Parathyroid adenoma (tissue), 2 donors: ENCODE measurements around the gene TRAP1.

Experiments
- H2AFZ ChIP-seq: fragments of 300-600 bp; sonication (generic); one replicate; pipeline ENCODE4 v1.7.0; 2017; ENCODE audit warnings: antibody characterized with exemption, mild to moderate bottlenecking
- H3K27ac ChIP-seq: fragments of 300-600 bp; sonication (generic); one replicate; pipeline ENCODE4 v1.7.0; 2017
- H3K27me3 ChIP-seq: fragments of 300-600 bp; sonication (generic); one replicate; pipeline ENCODE4 v1.7.0; 2017; ENCODE audit warnings: low read length; ENCODE audit not compliant: control insufficient read depth, insufficient read depth
- H3K36me3 ChIP-seq: fragments of 300-600 bp; sonication (generic); one replicate; pipeline ENCODE4 v1.7.0; 2017; ENCODE audit warnings: low read length; ENCODE audit not compliant: control insufficient read depth, insufficient read depth
- H3K4me1 ChIP-seq: fragments of 300-600 bp; sonication (generic); one replicate; pipeline ENCODE4 v1.7.0; 2017; ENCODE audit warnings: control low read depth
- H3K4me2 ChIP-seq: fragments of 300-600 bp; sonication (generic); one replicate; pipeline ENCODE4 v1.7.0; 2017; ENCODE audit warnings: low read length
- H3K4me3 ChIP-seq: fragments of 300-600 bp; sonication (generic); one replicate; pipeline ENCODE4 v1.7.0; 2017; ENCODE audit warnings: low read depth, low read length
- H3K79me2 ChIP-seq: fragments of 300-600 bp; sonication (generic); one replicate; pipeline ENCODE4 v1.7.0; 2017; ENCODE audit warnings: control low read depth
- H3K9ac ChIP-seq: fragments of 300-600 bp; sonication (generic); one replicate; pipeline ENCODE4 v1.7.0; 2017; ENCODE audit warnings: mild to moderate bottlenecking
- H3K9me3 ChIP-seq: fragments of 300-600 bp; sonication (generic); one replicate; pipeline ENCODE4 v1.7.0; 2017; ENCODE audit warnings: low read length; ENCODE audit not compliant: control insufficient read depth
- CTCF ChIP-seq: fragments of 300-600 bp; sonication (generic); IDR thresholded peaks from one replicate; pipeline ENCODE4 v1.7.0; 2017; ENCODE audit warnings: antibody characterized with exemption, mild to moderate bottlenecking
- donor health status: primary hyperparathyroidism.

Gene TRAP1

GRCh38 chr16:3727806-3728381 lies 10.6 kb upstream of the TRAP1 start:
- H2AFZ ChIP-seq = no peak overlapping the region
- H3K9ac ChIP-seq = no peak overlapping the region
- H3K79me2 ChIP-seq = no peaks in the 10 kb centered on the region
- H3K27me3 ChIP-seq = no peaks in the 10 kb centered on the region
- no peak overlapping the region for H3K4me2 ChIP-seq
- H3K27ac ChIP-seq = no peak overlapping the region
- no peak for TF ChIP-seq CTCF
- H3K4me3 ChIP-seq = no peak overlapping the region
- no peaks in the 10 kb centered on the region for H3K36me3 ChIP-seq
- H3K4me1 ChIP-seq = no peaks in the 10 kb centered on the region
- H3K9me3 ChIP-seq = no peaks in the 10 kb centered on the region

GRCh38 chr16:3726021-3726687 lies 8.8 kb upstream of the TRAP1 start:
- Histone ChIP-seq H3K9ac (no peak overlapping the region), H3K4me1 (no peaks in the 10 kb centered on the region), H3K4me2 (no peak overlapping the region), H2AFZ (no peak overlapping the region), H3K36me3 (no peaks in the 10 kb centered on the region), H3K4me3 (no peak overlapping the region), H3K27ac (no peak overlapping the region), H3K27me3 (no peaks in the 10 kb centered on the region), H3K79me2 (no peaks in the 10 kb centered on the region), H3K9me3 (no peaks in the 10 kb centered on the region)
- TF ChIP-seq CTCF = no peak

DNA sequence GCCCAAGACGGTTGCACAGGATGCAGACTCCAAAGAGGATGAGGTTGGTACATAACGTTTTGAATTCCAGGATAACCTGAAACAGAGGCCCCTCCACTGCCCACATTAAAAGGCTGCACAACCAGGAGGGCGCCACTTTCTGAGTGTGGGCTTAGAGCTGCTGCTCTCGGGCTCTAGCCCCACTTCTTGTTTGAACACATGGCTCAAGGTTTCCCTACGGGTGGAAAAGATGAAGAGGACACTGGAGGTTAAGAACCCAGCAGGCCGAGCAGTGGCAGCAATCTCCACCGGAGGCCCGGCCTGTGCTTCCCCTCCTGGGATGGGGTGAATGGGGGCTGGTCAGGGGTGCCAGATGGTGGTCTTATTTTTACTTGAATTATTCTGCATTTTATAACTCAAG lies 8.0 kb upstream of the TRAP1 start:
- H3K4me3 ChIP-seq = no peak overlapping the region

GRCh38 chr16:3722508-3722907 lies 5.2 kb upstream of the TRAP1 start:
- peaks cover 8% of the 10 kb centered on the region for H3K79me2 ChIP-seq
- H3K27me3 ChIP-seq = no peaks in the 10 kb centered on the region
- no peak for TF ChIP-seq CTCF
- no peak overlapping the region for H3K4me2 ChIP-seq
- H3K4me3 ChIP-seq = no peak overlapping the region
- no peaks in the 10 kb centered on the region for H3K36me3 ChIP-seq
- H2AFZ ChIP-seq = no peak overlapping the region
- no peaks in the 10 kb centered on the region for H3K9me3 ChIP-seq
- no peak overlapping the region for H3K27ac ChIP-seq
- H3K9ac ChIP-seq = no peak overlapping the region
- H3K4me1 ChIP-seq = peaks cover 7% of the 10 kb centered on the region

More for the DNA sequence above, 8.0 kb upstream of the TRAP1 start:
- H3K9ac ChIP-seq = no peak overlapping the region
- H3K4me1 ChIP-seq = no peaks in the 10 kb centered on the region
- H3K4me2 ChIP-seq = no peak overlapping the region
- H3K79me2 ChIP-seq = no peaks in the 10 kb centered on the region
- H2AFZ ChIP-seq = no peak overlapping the region
- no peak for TF ChIP-seq CTCF
- no peak overlapping the region for H3K27ac ChIP-seq
- no peaks in the 10 kb centered on the region for H3K36me3 ChIP-seq
- H3K27me3 ChIP-seq = no peaks in the 10 kb centered on the region
- H3K9me3 ChIP-seq = no peaks in the 10 kb centered on the region

- H3K4me1 ChIP-seq = peaks cover 7% of the 10 kb centered on the region
- H3K36me3 ChIP-seq = no peaks in the 10 kb centered on the region
- no peak overlapping the region for H3K4me2 ChIP-seq
- H3K9ac ChIP-seq = no peak overlapping the region
- no peak overlapping the region for H3K27ac ChIP-seq
- H3K9me3 ChIP-seq = no peaks in the 10 kb centered on the region
- H2AFZ ChIP-seq = no peak overlapping the region
- peaks cover 11% of the 10 kb centered on the region for H3K79me2 ChIP-seq
- TF ChIP-seq CTCF = no peak
- H3K4me3 ChIP-seq = no peak overlapping the region
- H3K27me3 ChIP-seq = no peaks in the 10 kb centered on the region
These were observed 3.1 kb upstream of the TRAP1 start for GRCh38 chr16:3720418-3720817.
